Hepatocyte (in vitro differentiated cells): ENCODE measurements around the gene LRP1B. TPM values are rescaled to one million over a fixed set of nuclear protein-coding genes. Genes with fewer than 3 reads are reported as not detected.
"Not testable (repeated sequence)": the region's sequence is repeated elsewhere in the genome, so short reads cannot be mapped to it uniquely, and the experiment has no call there.

Experiments
- DNase-seq: peaks from one replicate; pipeline ENCODE4 v3.0.0-alpha.2; 2016; ENCODE audit warnings: low spot score
- H2AFZ ChIP-seq: fragments of 200-600 bp; sonication (generic); 2 replicates; pipeline ENCODE4 v1.6.0; 2016; ENCODE audit warnings: antibody characterized with exemption, mild to moderate bottlenecking
- H3K27ac ChIP-seq: fragments of 200-600 bp; sonication (generic); 2 replicates; pipeline ENCODE4 v1.5.1; 2016; ENCODE audit warnings: mild to moderate bottlenecking
- H3K27me3 ChIP-seq: fragments of 200-600 bp; sonication (generic); 2 replicates; pipeline ENCODE4 v1.6.1; 2016
- H3K36me3 ChIP-seq: fragments of 200-600 bp; sonication (generic); replicated peaks from 2 replicates; pipeline ENCODE4 v1.5.1; 2016; ENCODE audit warnings: low read depth; ENCODE audit not compliant: insufficient read depth
- H3K4me1 ChIP-seq: fragments of 200-600 bp; sonication (generic); 2 replicates; pipeline ENCODE4 v1.5.1; 2016; ENCODE audit warnings: mild to moderate bottlenecking, moderate library complexity; ENCODE audit not compliant: insufficient read depth
- H3K4me2 ChIP-seq: fragments of 200-600 bp; sonication (generic); 2 replicates; pipeline ENCODE4 v1.6.0; 2016
- H3K4me3 ChIP-seq: fragments of 200-600 bp; sonication (generic); 2 replicates; pipeline ENCODE4 v1.5.1; 2016; ENCODE audit warnings: mild to moderate bottlenecking
- H3K79me2 ChIP-seq: fragments of 200-600 bp; sonication (generic); 2 replicates; pipeline ENCODE4 v1.6.0; 2017; ENCODE audit warnings: mild to moderate bottlenecking
- H3K9me2 ChIP-seq: fragments of 200-600 bp; sonication (generic); replicated peaks from 2 replicates; pipeline ENCODE4 v1.6.0; 2017; ENCODE audit warnings: mild to moderate bottlenecking; ENCODE audit not compliant: insufficient read depth
- H3K9me3 ChIP-seq: fragments of 200-600 bp; sonication (generic); 2 replicates; pipeline ENCODE4 v1.5.1; 2016; ENCODE audit warnings: low read depth, mild to moderate bottlenecking
- H4K20me1 ChIP-seq: fragments of 200-600 bp; sonication (generic); 2 replicates; pipeline ENCODE4 v1.6.0; 2016; ENCODE audit warnings: mild to moderate bottlenecking; ENCODE audit not compliant: insufficient read depth, poor library complexity, severe bottlenecking
- CTCF ChIP-seq: fragments of 200-600 bp; sonication (generic); IDR thresholded peaks from 2 replicates; pipeline ENCODE4 v1.5.1; 2016; ENCODE audit warnings: antibody characterized with exemption, mild to moderate bottlenecking; ENCODE audit not compliant: poor library complexity
- EZH2 ChIP-seq: fragments of 200-600 bp; sonication (generic); IDR thresholded peaks from 2 replicates; pipeline ENCODE4 v1.6.1; 2016; ENCODE audit warnings: antibody characterized with exemption, mild to moderate bottlenecking, borderline replicate concordance
- EZH2phosphoT487 ChIP-seq: fragments of 200-600 bp; sonication (generic); IDR thresholded peaks from one replicate; pipeline ENCODE4 v1.6.1; 2018; ENCODE audit warnings: antibody characterized with exemption, mild to moderate bottlenecking, low read depth, moderate library complexity; ENCODE audit not compliant: unreplicated experiment, severe bottlenecking
- WGBS: methylation state at CpG from one replicate; pipeline ENCODE4 v1.1.6; 2016; ENCODE audit warnings: low lambda C conversion rate; ENCODE audit errors: missing lambda C conversion rate; 5-methylcytosine and 5-hydroxymethylcytosine counted together
- polyA plus RNA-seq: library from polyadenylated mRNA; unstranded; fragments of >200 nt; fragmentation: Nextera tagmentation; extraction: Ambion mirVana; gene quantifications from 2 replicates; pipeline ENCODE4 v1.2.1, GENCODE V29; 2016
- total RNA-seq: library from RNA; depleted of rRNA; stranded (reverse); fragments of >200 nt; gene quantifications from 2 replicates; pipeline ENCODE4 v1.2.3, GENCODE V29; 2014

Gene LRP1B
- total and polyA plus RNA-seq, 2 experiments from 2014 or later, result 0.65 to 2.0 TPM

- Histone ChIP-seq H3K4me1 (no peaks in the 10 kb centered on the region), H4K20me1 (no peaks in the 10 kb centered on the region), H3K27ac (no peak overlapping the region), H3K4me3 (no peak overlapping the region), H3K27me3 (no peaks in the 10 kb centered on the region), H2AFZ (no peak overlapping the region), H3K9me3 (no peaks in the 10 kb centered on the region), H3K79me2 (no peaks in the 10 kb centered on the region), H3K36me3 (no peaks in the 10 kb centered on the region), H3K4me2 (no peak overlapping the region), H3K9me2 (no peaks in the 10 kb centered on the region)
- WGBS, result 100% methylated on average over 3 of the region's 3 CpGs
- TF ChIP-seq EZH2 (no peak), EZH2phosphoT487 (no peak), CTCF (no peak)
- no peak for DNase-seq
These were observed 1713.3 kb downstream of the LRP1B start for GRCh38 chr2:140417504-140417903.

GRCh38 chr2:140416577-140416976 lies 1714.2 kb downstream of the LRP1B start:
- Histone ChIP-seq H3K4me3 (no peak overlapping the region), H3K27ac (no peak overlapping the region), H2AFZ (no peak overlapping the region), H3K36me3 (no peaks in the 10 kb centered on the region), H3K9me2 (no peaks in the 10 kb centered on the region), H3K79me2 (no peaks in the 10 kb centered on the region), H3K4me1 (no peaks in the 10 kb centered on the region), H3K9me3 (no peaks in the 10 kb centered on the region), H4K20me1 (no peaks in the 10 kb centered on the region), H3K27me3 (no peaks in the 10 kb centered on the region), H3K4me2 (no peak overlapping the region)
- 80% methylated on average over 1 of the region's 1 CpG for WGBS
- no peak for TF ChIP-seq EZH2
- no peak for TF ChIP-seq EZH2phosphoT487
- TF ChIP-seq CTCF, result no peak
- DNase-seq, result no peak

- not testable (repeated sequence) for H3K79me2 ChIP-seq, H3K27ac ChIP-seq, H2AFZ ChIP-seq, H3K9me2 ChIP-seq, H3K4me3 ChIP-seq, H3K9me3 ChIP-seq, H3K27me3 ChIP-seq, H3K4me1 ChIP-seq, H3K36me3 ChIP-seq, H3K4me2 ChIP-seq, H4K20me1 ChIP-seq, DNase-seq
- WGBS, result 23% methylated on average over 4 of the region's 4 CpGs
These were observed 1715.8 kb downstream of the LRP1B start for GRCh38 chr2:140415035-140415434.

GRCh38 chr2:140410695-140411094 lies 1720.1 kb downstream of the LRP1B start:
- 84% methylated on average over 2 of the region's 2 CpGs for whole genome bisulfite sequencing
- no peaks in the 10 kb centered on the region for H3K9me2 ChIP-seq

More at GRCh38 chr2:140410695-140411094, 1720.1 kb downstream of the LRP1B start:
- Histone ChIP-seq H4K20me1 (no peaks in the 10 kb centered on the region), H3K79me2 (no peaks in the 10 kb centered on the region), H3K4me1 (no peaks in the 10 kb centered on the region), H3K27me3 (no peaks in the 10 kb centered on the region), H3K36me3 (no peaks in the 10 kb centered on the region), H2AFZ (no peak overlapping the region), H3K4me3 (no peak overlapping the region), H3K9me3 (no peaks in the 10 kb centered on the region), H3K27ac (no peak overlapping the region), H3K4me2 (no peak overlapping the region)
- no peak for DNase-seq
- TF ChIP-seq EZH2phosphoT487, result no peak
- TF ChIP-seq CTCF, result no peak
- no peak for TF ChIP-seq EZH2
